Measurements from ENCODE around the gene AVPR2. TPM values are rescaled to one million over a fixed set of nuclear protein-coding genes. Genes with fewer than 3 reads are reported as not detected.
A peak's percentile ranks its signal among the peaks of the same experiment; 100 is the strongest.

AVPR2 gene
- total RNA-seq, 4 donors from 2014 or later, result 1.2 to 7.6 (median 4.5) TPM

- intact Hi-C loops (cut with DNase I), result no loop called here
- H3K4me1 ChIP-seq, result peaks cover 22 to 54% (median 46%) of the 10 kb centered on the region in 4 donors
- H3K27me3 ChIP-seq, result no peaks in the 10 kb centered on the region
- no peaks in the 10 kb centered on the region for H3K36me3 ChIP-seq
- H3K4me3 ChIP-seq, result peak overlapping the region in 2 of 4 donors; percentile 14 to 20
- H3K27ac ChIP-seq (replicated peaks in 1 of 4), result peak overlapping the region in 1 of 4 donors; percentile 59
- TF ChIP-seq POLR2AphosphoS5 (IDR thresholded peaks at IDR 0.05), result no peak
- TF ChIP-seq CTCF (IDR thresholded peaks at IDR 0.05), result no peak
- no peak for TF ChIP-seq POLR2A (IDR thresholded peaks at IDR 0.05; ENCODE audit: low read depth)
- no peak for TF ChIP-seq EP300 (IDR thresholded peaks at IDR 0.05)
- no peak for DNase-seq (ENCODE audit: extremely low spot score)
- WGBS, result 80% methylated on average over 10 of the region's 16 CpGs
- H3K9me3 ChIP-seq, result no peaks in the 10 kb centered on the region
Measured at GRCh38 chrX:153921070-153921469, 16.6 kb downstream of the AVPR2 start.

- DNase-seq (ENCODE audit: extremely low spot score), result no peak
- Histone ChIP-seq H3K9me3 (no peaks in the 10 kb centered on the region), H3K36me3 (no peaks in the 10 kb centered on the region), H3K4me3 (peak overlapping the region in 2 of 4 donors; percentile 14 to 20), H3K27me3 (no peaks in the 10 kb centered on the region), H3K4me1 (peaks cover 27 to 62% (median 53%) of the 10 kb centered on the region in 4 donors), H3K27ac (replicated peaks in 1 of 4) (peak overlapping the region in 2 of 4 donors; percentile 27 to 59)
- WGBS, result 60% methylated on average over 17 of the region's 40 CpGs
- intact Hi-C loops (cut with DNase I), result no loop called here
- TF ChIP-seq POLR2AphosphoS5 (IDR thresholded peaks at IDR 0.05), result no peak
- no peak for TF ChIP-seq CTCF (IDR thresholded peaks at IDR 0.05)
- TF ChIP-seq POLR2A (IDR thresholded peaks at IDR 0.05; ENCODE audit: low read depth), result no peak
- no peak for TF ChIP-seq EP300 (IDR thresholded peaks at IDR 0.05)
Measured at GRCh38 chrX:153921511-153922446, 17.3 kb downstream of the AVPR2 start.

GRCh38 chrX:153922932-153923857 lies 18.7 kb downstream of the AVPR2 start:
- Histone ChIP-seq H3K9me3 (no peaks in the 10 kb centered on the region), H3K27me3 (no peaks in the 10 kb centered on the region), H3K27ac (replicated peaks in 1 of 4) (peak overlapping the region in 2 of 4 donors; percentile 16 to 30), H3K36me3 (no peaks in the 10 kb centered on the region), H3K4me1 (peaks cover 38 to 73% (median 62%) of the 10 kb centered on the region in 4 donors), H3K4me3 (no peak overlapping the region)
- intact Hi-C loops (cut with DNase I), result no loop called here
- peak; percentile 36 to 65 (median 42) for TF ChIP-seq CTCF (IDR thresholded peaks at IDR 0.05)
- TF ChIP-seq POLR2A (IDR thresholded peaks at IDR 0.05; ENCODE audit: low read depth), result no peak
- TF ChIP-seq POLR2AphosphoS5 (IDR thresholded peaks at IDR 0.05), result peak in 1 of 2 donors; percentile 47
- no peak for TF ChIP-seq EP300 (IDR thresholded peaks at IDR 0.05)
- 62% methylated on average over 14 of the region's 25 CpGs for WGBS
- no peak for DNase-seq (ENCODE audit: extremely low spot score)

GRCh38 chrX:153924149-153924861 lies 19.8 kb downstream of the AVPR2 start:
- TF ChIP-seq CTCF (IDR thresholded peaks at IDR 0.05) (peak in 2 of 3 experiments; percentile 11 to 18), POLR2AphosphoS5 (IDR thresholded peaks at IDR 0.05) (peak; percentile 19 to 44), EP300 (IDR thresholded peaks at IDR 0.05) (no peak), POLR2A (IDR thresholded peaks at IDR 0.05; ENCODE audit: low read depth) (no peak)
- Histone ChIP-seq H3K27ac (replicated peaks in 1 of 4) (peak overlapping the region in 3 of 4 donors; percentile 16 to 59 (median 41)), H3K4me3 (peak overlapping the region in 1 of 4 donors; percentile 69), H3K27me3 (no peaks in the 10 kb centered on the region), H3K9me3 (no peaks in the 10 kb centered on the region), H3K4me1 (peaks cover 47 to 81% (median 71%) of the 10 kb centered on the region in 4 donors), H3K36me3 (peaks cover 0 to 2% (median 0%) of the 10 kb centered on the region in 4 donors)
- 43% methylated on average over 10 of the region's 14 CpGs for WGBS
- no peak for DNase-seq (ENCODE audit: extremely low spot score)
- intact Hi-C loops (cut with DNase I), result no loop called here

Data from esophagus muscularis mucosa (tissue), 4 donors.